ENCODE results near the gene TACO1.

Gene TACO1

GRCh38 chr17:63589646-63590045 lies 11.0 kb upstream of the TACO1 start:
- TF ChIP-seq CTCF (IDR thresholded peaks at IDR 0.05; ENCODE audit: low read depth, low read length): no peak
- Histone ChIP-seq H3K4me1 (no peaks in the 10 kb centered on the region), H3K36me3 (peaks cover 91% of the 10 kb centered on the region), H3K9me3 (no peaks in the 10 kb centered on the region), H3K4me3 (ENCODE audit: low read depth, low read length) (no peak overlapping the region), H3K27me3 (no peaks in the 10 kb centered on the region)
- no peak for DNase-seq

- H3K4me3 ChIP-seq (ENCODE audit: low read depth, low read length): no peak overlapping the region
- H3K27me3 ChIP-seq: no peaks in the 10 kb centered on the region
- H3K36me3 ChIP-seq: peaks cover 70% of the 10 kb centered on the region
- no peak for TF ChIP-seq CTCF (IDR thresholded peaks at IDR 0.05; ENCODE audit: low read depth, low read length)
- DNase-seq: no peak
- no peaks in the 10 kb centered on the region for H3K4me1 ChIP-seq
- no peaks in the 10 kb centered on the region for H3K9me3 ChIP-seq
These were observed 7.9 kb upstream of the TACO1 start for GRCh38 chr17:63592797-63593196.

- Histone ChIP-seq H3K36me3 (peaks cover 49% of the 10 kb centered on the region), H3K27me3 (no peaks in the 10 kb centered on the region), H3K9me3 (no peaks in the 10 kb centered on the region), H3K4me3 (ENCODE audit: low read depth, low read length) (no peak overlapping the region), H3K4me1 (peaks cover 2% of the 10 kb centered on the region; the same call in 1 of the 2 replicates)
- no peak for DNase-seq
- TF ChIP-seq CTCF (IDR thresholded peaks at IDR 0.05; ENCODE audit: low read depth, low read length): no peak
These were observed 5.6 kb upstream of the TACO1 start for GRCh38 chr17:63595132-63595531.

- H3K4me3 ChIP-seq (ENCODE audit: low read depth, low read length): no peak overlapping the region
- DNase-seq: no peak
- H3K27me3 ChIP-seq: no peaks in the 10 kb centered on the region
- peaks cover 3% of the 10 kb centered on the region; the same call in 1 of the 2 replicates for H3K4me1 ChIP-seq
- TF ChIP-seq CTCF (IDR thresholded peaks at IDR 0.05; ENCODE audit: low read depth, low read length): no peak
- H3K9me3 ChIP-seq: no peaks in the 10 kb centered on the region
- peaks cover 30% of the 10 kb centered on the region for H3K36me3 ChIP-seq
These were observed 3.7 kb upstream of the TACO1 start for GRCh38 chr17:63596856-63597586.

GRCh38 chr17:63598281-63598680 lies 2.4 kb upstream of the TACO1 start:
- H3K4me3 ChIP-seq (ENCODE audit: low read depth, low read length): no peak overlapping the region
- DNase-seq: no peak
- no peaks in the 10 kb centered on the region for H3K9me3 ChIP-seq
- peaks cover 3% of the 10 kb centered on the region; the same call in 1 of the 2 replicates for H3K4me1 ChIP-seq
- no peaks in the 10 kb centered on the region for H3K27me3 ChIP-seq
- TF ChIP-seq CTCF (IDR thresholded peaks at IDR 0.05; ENCODE audit: low read depth, low read length): no peak
- peaks cover 24% of the 10 kb centered on the region for H3K36me3 ChIP-seq

Data from BE2C (cell line).